ENCODE measurements around the gene GPR17. TPM values are rescaled to one million over a fixed set of nuclear protein-coding genes. Genes with fewer than 3 reads are reported as not detected.

The GPR17 gene
- total and polyA plus RNA-seq, 9 of the 15 experiments (the other 6 are each of a cell fraction or from before 2014, with no cell fraction given), result not detected

DNA sequence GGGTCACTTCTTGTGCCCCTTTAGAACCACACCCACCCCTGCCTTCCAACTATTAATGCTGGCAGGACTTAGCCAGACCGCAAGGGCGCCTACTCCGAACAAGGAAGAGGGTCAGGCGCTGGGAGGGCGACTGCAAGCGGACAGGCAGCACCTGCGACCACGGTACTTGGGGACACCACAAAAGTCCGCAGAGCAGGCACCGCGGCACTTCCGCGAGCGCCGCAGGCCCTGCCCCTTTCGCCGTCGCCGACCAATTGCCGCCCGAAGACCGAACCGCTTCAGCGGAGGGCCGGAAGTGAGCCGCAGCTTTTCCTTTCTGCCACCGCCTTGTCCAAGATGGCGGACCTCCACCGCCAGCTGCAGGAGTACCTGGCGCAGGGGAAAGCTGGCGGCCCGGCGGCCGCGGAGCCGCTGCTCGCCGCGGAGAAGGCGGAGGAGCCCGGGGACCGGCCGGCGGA lies 55.3 kb downstream of the GPR17 start, which contains the start of gene SFT2D3 (continued):
- no peak for TF ChIP-seq POLR3G (IDR thresholded peaks at IDR 0.05; ENCODE audit: extremely low read depth, insufficient read length, insufficient replicate concordance)
- TF ChIP-seq XRCC5 (IDR thresholded peaks at IDR 0.05; ENCODE audit: low read depth, low read length), result no peak
- no peak for TF ChIP-seq NBN (IDR thresholded peaks at IDR 0.05; ENCODE audit: low read depth)
- TF ChIP-seq, protein P1, sequence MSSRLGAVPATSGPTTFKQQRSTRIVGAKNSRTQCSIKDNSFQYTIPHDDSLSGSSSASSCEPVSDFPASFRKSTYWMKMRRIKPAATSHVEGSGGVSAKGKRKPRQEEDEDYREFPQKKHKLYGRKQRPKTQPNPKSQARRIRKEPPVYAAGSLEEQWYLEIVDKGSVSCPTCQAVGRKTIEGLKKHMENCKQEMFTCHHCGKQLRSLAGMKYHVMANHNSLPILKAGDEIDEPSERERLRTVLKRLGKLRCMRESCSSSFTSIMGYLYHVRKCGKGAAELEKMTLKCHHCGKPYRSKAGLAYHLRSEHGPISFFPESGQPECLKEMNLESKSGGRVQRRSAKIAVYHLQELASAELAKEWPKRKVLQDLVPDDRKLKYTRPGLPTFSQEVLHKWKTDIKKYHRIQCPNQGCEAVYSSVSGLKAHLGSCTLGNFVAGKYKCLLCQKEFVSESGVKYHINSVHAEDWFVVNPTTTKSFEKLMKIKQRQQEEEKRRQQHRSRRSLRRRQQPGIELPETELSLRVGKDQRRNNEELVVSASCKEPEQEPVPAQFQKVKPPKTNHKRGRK (tag; IDR thresholded peaks at IDR 0.05), result no peak
- TF ChIP-seq, protein P2, sequence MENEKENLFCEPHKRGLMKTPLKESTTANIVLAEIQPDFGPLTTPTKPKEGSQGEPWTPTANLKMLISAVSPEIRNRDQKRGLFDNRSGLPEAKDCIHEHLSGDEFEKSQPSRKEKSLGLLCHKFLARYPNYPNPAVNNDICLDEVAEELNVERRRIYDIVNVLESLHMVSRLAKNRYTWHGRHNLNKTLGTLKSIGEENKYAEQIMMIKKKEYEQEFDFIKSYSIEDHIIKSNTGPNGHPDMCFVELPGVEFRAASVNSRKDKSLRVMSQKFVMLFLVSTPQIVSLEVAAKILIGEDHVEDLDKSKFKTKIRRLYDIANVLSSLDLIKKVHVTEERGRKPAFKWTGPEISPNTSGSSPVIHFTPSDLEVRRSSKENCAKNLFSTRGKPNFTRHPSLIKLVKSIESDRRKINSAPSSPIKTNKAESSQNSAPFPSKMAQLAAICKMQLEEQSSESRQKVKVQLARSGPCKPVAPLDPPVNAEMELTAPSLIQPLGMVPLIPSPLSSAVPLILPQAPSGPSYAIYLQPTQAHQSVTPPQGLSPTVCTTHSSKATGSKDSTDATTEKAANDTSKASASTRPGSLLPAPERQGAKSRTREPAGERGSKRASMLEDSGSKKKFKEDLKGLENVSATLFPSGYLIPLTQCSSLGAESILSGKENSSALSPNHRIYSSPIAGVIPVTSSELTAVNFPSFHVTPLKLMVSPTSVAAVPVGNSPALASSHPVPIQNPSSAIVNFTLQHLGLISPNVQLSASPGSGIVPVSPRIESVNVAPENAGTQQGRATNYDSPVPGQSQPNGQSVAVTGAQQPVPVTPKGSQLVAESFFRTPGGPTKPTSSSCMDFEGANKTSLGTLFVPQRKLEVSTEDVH (IDR thresholded peaks at IDR 0.05; ENCODE audit: low read depth, partially characterized antibody), result peak; percentile 22
- peak; percentile 85 for TF ChIP-seq NFRKB (IDR thresholded peaks at IDR 0.05; ENCODE audit: low read depth)
- no peak for TF ChIP-seq CBFA2T2 (conservative IDR thresholded peaks at IDR 0.05)
- no peak for TF ChIP-seq ZNF3 (CRISPR knock-in tag; IDR thresholded peaks at IDR 0.05)
- TF ChIP-seq MTA1 (IDR thresholded peaks at IDR 0.05; ENCODE audit: borderline replicate concordance), result no peak
- peak; percentile 96 for TF ChIP-seq ELF1 (tag; IDR thresholded peaks at IDR 0.05)
- TF ChIP-seq CBX1 (IDR thresholded peaks at IDR 0.05; ENCODE audit: low read depth), result no peak
- no peak for TF ChIP-seq ZNF75A (CRISPR knock-in tag; IDR thresholded peaks at IDR 0.05)
- no peak for TF ChIP-seq ZZZ3 (IDR thresholded peaks at IDR 0.05)
- TF ChIP-seq EGR1 (conservative IDR thresholded peaks at IDR 0.05), result no peak
- TF ChIP-seq XRCC3 (IDR thresholded peaks at IDR 0.05), result no peak
- TF ChIP-seq, protein P3, sequence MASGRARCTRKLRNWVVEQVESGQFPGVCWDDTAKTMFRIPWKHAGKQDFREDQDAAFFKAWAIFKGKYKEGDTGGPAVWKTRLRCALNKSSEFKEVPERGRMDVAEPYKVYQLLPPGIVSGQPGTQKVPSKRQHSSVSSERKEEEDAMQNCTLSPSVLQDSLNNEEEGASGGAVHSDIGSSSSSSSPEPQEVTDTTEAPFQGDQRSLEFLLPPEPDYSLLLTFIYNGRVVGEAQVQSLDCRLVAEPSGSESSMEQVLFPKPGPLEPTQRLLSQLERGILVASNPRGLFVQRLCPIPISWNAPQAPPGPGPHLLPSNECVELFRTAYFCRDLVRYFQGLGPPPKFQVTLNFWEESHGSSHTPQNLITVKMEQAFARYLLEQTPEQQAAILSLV (tag; IDR thresholded peaks at IDR 0.05), result no peak
- TF ChIP-seq PTBP1 (IDR thresholded peaks at IDR 0.05; ENCODE audit: low read depth, low read length), result 0 out of 2 replicates have a peak, but pooled peaks have one; percentile 13
- no peak for TF ChIP-seq ZFPM2 (CRISPR knock-in tag; IDR thresholded peaks at IDR 0.05)
- TF ChIP-seq ZKSCAN3 (CRISPR knock-in tag; IDR thresholded peaks at IDR 0.05), result no peak
- TF ChIP-seq GATAD2B (IDR thresholded peaks at IDR 0.05; ENCODE audit: borderline replicate concordance), result no peak; the same call in 1 of the 2 replicates
- TF ChIP-seq ILK (tag; IDR thresholded peaks at IDR 0.05; ENCODE audit: borderline replicate concordance, low read depth), result no peak
- peak; percentile 45; the same call in 1 of the 2 replicates for TF ChIP-seq NFIC (IDR thresholded peaks at IDR 0.05)
- TF ChIP-seq FOXK2 (conservative IDR thresholded peaks at IDR 0.05 in 1 of 2, IDR thresholded peaks at IDR 0.05 in 1 of 2; ENCODE audit: low read depth in 2 of 2), result peak in 1 of 2 experiments; percentile 28; a peak in 2 of 4 replicates
- TF ChIP-seq, protein P4, sequence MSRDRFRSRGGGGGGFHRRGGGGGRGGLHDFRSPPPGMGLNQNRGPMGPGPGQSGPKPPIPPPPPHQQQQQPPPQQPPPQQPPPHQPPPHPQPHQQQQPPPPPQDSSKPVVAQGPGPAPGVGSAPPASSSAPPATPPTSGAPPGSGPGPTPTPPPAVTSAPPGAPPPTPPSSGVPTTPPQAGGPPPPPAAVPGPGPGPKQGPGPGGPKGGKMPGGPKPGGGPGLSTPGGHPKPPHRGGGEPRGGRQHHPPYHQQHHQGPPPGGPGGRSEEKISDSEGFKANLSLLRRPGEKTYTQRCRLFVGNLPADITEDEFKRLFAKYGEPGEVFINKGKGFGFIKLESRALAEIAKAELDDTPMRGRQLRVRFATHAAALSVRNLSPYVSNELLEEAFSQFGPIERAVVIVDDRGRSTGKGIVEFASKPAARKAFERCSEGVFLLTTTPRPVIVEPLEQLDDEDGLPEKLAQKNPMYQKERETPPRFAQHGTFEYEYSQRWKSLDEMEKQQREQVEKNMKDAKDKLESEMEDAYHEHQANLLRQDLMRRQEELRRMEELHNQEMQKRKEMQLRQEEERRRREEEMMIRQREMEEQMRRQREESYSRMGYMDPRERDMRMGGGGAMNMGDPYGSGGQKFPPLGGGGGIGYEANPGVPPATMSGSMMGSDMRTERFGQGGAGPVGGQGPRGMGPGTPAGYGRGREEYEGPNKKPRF (IDR thresholded peaks at IDR 0.05; ENCODE audit: low read depth, low read length), result no peak
- TF ChIP-seq ZBTB17 (CRISPR knock-in tag; IDR thresholded peaks at IDR 0.05), result no peak

All from K562 (cell line).